SK-N-SH (cell line): ENCODE results near the gene MMP21. TPM values are rescaled to one million over a fixed set of nuclear protein-coding genes. Genes with fewer than 3 reads are reported as not detected.

Experiments
- CTCF ChIA-PET: fragments of 300-600, 350-600 bp; formaldehyde crosslinking; extraction: SDS; loops from one replicate; lab custom pipeline; 2021; lab: Yijun Ruan, JAX
- POLR2A ChIA-PET: fragments of 350-600 bp; sonication (Branson Sonifier 250); formaldehyde crosslinking; extraction: SDS; loops from one replicate; lab custom pipeline; 2020; ENCODE audit warnings: antibody characterized with exemption, inconsistent platforms; lab: Yijun Ruan, JAX
- DNase-seq: peaks from one replicate; pipeline ENCODE4 v3.0.0; 2012
- H2AFZ ChIP-seq: fragments of 200-600 bp; sonication (generic); 2 replicates; pipeline ENCODE4 v1.8.1; 2016; ENCODE audit warnings: antibody characterized with exemption, mild to moderate bottlenecking, low read depth
- H3F3A ChIP-seq: fragments of 200-600 bp; sonication (generic); replicated peaks from 2 replicates; pipeline ENCODE3; 2016; ENCODE audit warnings: antibody characterized with exemption, mild to moderate bottlenecking; ENCODE audit not compliant: insufficient read depth
- H3K27ac ChIP-seq, 2 experiments: fragments of 200-500 bp in 1 of 2; fragments of 200-600 bp in 1 of 2; sonication (Bioruptor generic) in 1 of 2; sonication (generic), shearing (Covaris generic) in 1 of 2; 2 replicates each; pipeline versions ENCODE4 v1.5.1 to v1.6.1; 2014 to 2016; ENCODE audit warnings: low read depth in 2 of 2, inconsistent platforms in 1 of 2, low read length in 1 of 2, mild to moderate bottlenecking in 1 of 2, mixed read lengths in 1 of 2
- H3K27me3 ChIP-seq: fragments of 200-600 bp; sonication (generic), shearing (Covaris generic); 2 replicates; pipeline ENCODE4 v1.6.1; 2016; ENCODE audit warnings: mixed run types; ENCODE audit not compliant: insufficient read depth
- H3K36me3 ChIP-seq, 2 experiments: fragments of 200-500 bp in 1 of 2; fragments of 200-600 bp in 1 of 2; sonication (Bioruptor generic) in 1 of 2; sonication (generic) in 1 of 2; replicated peaks in 1 of 2; 2 replicates each; pipeline versions ENCODE3 to v1.5.1; 2014 to 2016; ENCODE audit warnings: low read length in 1 of 2, mild to moderate bottlenecking in 1 of 2; ENCODE audit not compliant: insufficient read depth in 2 of 2, control insufficient read depth in 1 of 2
- H3K4me1 ChIP-seq, 2 experiments: fragments of 200-500 bp in 1 of 2; fragments of 200-600 bp in 1 of 2; sonication (Bioruptor generic) in 1 of 2; sonication (generic), shearing (Covaris generic) in 1 of 2; 2 replicates each; pipeline versions ENCODE4 v1.5.1 to v1.6.1; 2014 to 2016; ENCODE audit warnings: low read depth in 1 of 2, low read length in 1 of 2, mixed run types in 1 of 2; ENCODE audit not compliant: insufficient read depth in 2 of 2, control insufficient read depth in 1 of 2
- H3K4me2 ChIP-seq: fragments of 200-600 bp; sonication (generic), shearing (Covaris generic); 2 replicates; pipeline ENCODE4 v1.6.1; 2017; ENCODE audit warnings: mixed run types
- H3K4me3 ChIP-seq, 2 experiments: fragments of 200-500 bp in 1 of 2; fragments of 200-600 bp in 1 of 2; sonication (Bioruptor generic) in 1 of 2; sonication (generic), shearing (Covaris generic) in 1 of 2; 2 replicates each; pipeline versions ENCODE4 v1.5.1 to v1.8.1; 2014 to 2016; ENCODE audit warnings: low read depth in 2 of 2, inconsistent platforms in 1 of 2, low read length in 1 of 2, mild to moderate bottlenecking in 1 of 2, mixed read lengths in 1 of 2, moderate library complexity in 1 of 2
- H3K79me2 ChIP-seq: fragments of 200-600 bp; sonication (generic); 2 replicates; pipeline ENCODE4 v1.8.1; 2017; ENCODE audit warnings: mild to moderate bottlenecking; ENCODE audit not compliant: insufficient read depth
- H3K9ac ChIP-seq: fragments of 200-600 bp; sonication (generic); 2 replicates; pipeline ENCODE4 v1.6.1; 2017; ENCODE audit warnings: mixed run types
- H3K9me2 ChIP-seq: fragments of 200-600 bp; sonication (generic); 2 replicates; pipeline ENCODE4 v1.6.1; 2017; ENCODE audit warnings: mixed run types
- H3K9me3 ChIP-seq: fragments of 200-600 bp; sonication (generic); 2 replicates; pipeline ENCODE4 v1.6.1; 2017; ENCODE audit warnings: mixed run types, mild to moderate bottlenecking, moderate library complexity
- H4K20me1 ChIP-seq: fragments of 200-600 bp; sonication (generic); 2 replicates; pipeline ENCODE4 v1.6.1; 2017; ENCODE audit warnings: mild to moderate bottlenecking, mixed run types; ENCODE audit not compliant: insufficient read depth
- EP300 ChIP-seq, 2 experiments: IDR thresholded peaks; 2 replicates each; pipeline versions ENCODE4 v1.4.0 to v1.6.1; 2012; ENCODE audit warnings: borderline replicate concordance in 1 of 2, low read depth in 1 of 2, low read length in 1 of 2
- EZH2phosphoT487 ChIP-seq: fragments of 200-600 bp; sonication (generic); IDR thresholded peaks from 2 replicates; pipeline ENCODE4 v1.6.1; 2017; ENCODE audit warnings: low read depth, mixed run types, mild to moderate bottlenecking, antibody characterized with exemption, moderate library complexity, borderline replicate concordance
- FOSL2 ChIP-seq: IDR thresholded peaks from 2 replicates; pipeline ENCODE4 v1.4.0; 2012; ENCODE audit warnings: low read depth, mild to moderate bottlenecking, moderate library complexity, borderline replicate concordance
- FOXJ3 ChIP-seq: sonication (generic); formaldehyde crosslinking; IDR thresholded peaks from 2 replicates; pipeline ENCODE4 v1.5.1; 2020; ENCODE audit warnings: mild to moderate bottlenecking, missing genetic modification reagents
- FOXM1 ChIP-seq: IDR thresholded peaks from 2 replicates; pipeline ENCODE4 v1.4.0; 2012; ENCODE audit warnings: low read depth, mild to moderate bottlenecking
- IRF3 ChIP-seq: fragments of 150-350 bp; IDR thresholded peaks from 2 replicates; pipeline ENCODE4 v1.6.1; 2016; ENCODE audit warnings: mild to moderate bottlenecking, low read depth, low read length
- JUND ChIP-seq: IDR thresholded peaks from 2 replicates; pipeline ENCODE4 v1.4.0; 2012
- MAX ChIP-seq: IDR thresholded peaks from 2 replicates; pipeline ENCODE4 v1.4.0; 2012; ENCODE audit warnings: low read depth
- NFIC ChIP-seq: IDR thresholded peaks from 2 replicates; pipeline ENCODE4 v1.4.0; 2012; ENCODE audit warnings: borderline replicate concordance
- NRF1 ChIP-seq: IDR thresholded peaks from 2 replicates; pipeline ENCODE4 v1.6.1; 2012; ENCODE audit warnings: low read depth, mild to moderate bottlenecking, low read length
- POLR2AphosphoS5 ChIP-seq: IDR thresholded peaks from 2 replicates; pipeline ENCODE4 v1.6.1; 2012; ENCODE audit warnings: low read depth, low read length
- REST ChIP-seq: IDR thresholded peaks from 2 replicates; pipeline ENCODE4 v1.6.1; 2012; ENCODE audit warnings: mild to moderate bottlenecking, low read depth, low read length, moderate library complexity
- SMC3 ChIP-seq: IDR thresholded peaks from 2 replicates; pipeline ENCODE4 v1.6.1; 2012; ENCODE audit warnings: low read depth, low read length, improper control_type of control experiment
- USF1 ChIP-seq: IDR thresholded peaks from 2 replicates; pipeline ENCODE4 v1.4.0; 2012; ENCODE audit warnings: low read depth, borderline replicate concordance
- YY1 ChIP-seq: IDR thresholded peaks from 2 replicates; pipeline ENCODE4 v1.4.0; 2012; ENCODE audit warnings: low read depth, mild to moderate bottlenecking
- ZBTB33 ChIP-seq: IDR thresholded peaks from 2 replicates; pipeline ENCODE4 v1.4.0; 2012; ENCODE audit warnings: low read depth, borderline replicate concordance
- WGBS: methylation state at CpG from one replicate; pipeline ENCODE4 v1.1.6; 2017; ENCODE audit warnings: low lambda C conversion rate; 5-methylcytosine and 5-hydroxymethylcytosine counted together
- polyA plus RNA-seq, 3 experiments: library from polyadenylated mRNA; depleted of rRNA; stranded (reverse); fragments of >200 nt; gene quantifications; 2 replicates each; pipeline ENCODE4 v1.2.3, GENCODE V29; 2012

MMP21 gene
- polyA plus RNA-seq, 1 of the 3 experiments (the other 2 are of a cell fraction) = 0.02 TPM

GRCh38 chr10:125783957-125784356, 8.3 kb upstream of the MMP21 start:
- CTCF ChIA-PET = interaction anchor here (1.3 kb wide), 1 partner anchor 84 kb away, joined by 3 read pairs; no protein-coding TSS in a partner anchor
- no peaks in the 10 kb centered on the region for H3K9me3 ChIP-seq
- H3K36me3 ChIP-seq = peaks cover 0 to 6% of the 10 kb centered on the region in 2 experiments
- no peak for DNase-seq
- no peak overlapping the region for H3K4me2 ChIP-seq
- H2AFZ ChIP-seq = no peak overlapping the region
- H3K9me2 ChIP-seq = no peaks in the 10 kb centered on the region
- no peaks in the 10 kb centered on the region for H3K79me2 ChIP-seq
- H3K27ac ChIP-seq = no peak overlapping the region
- no peaks in the 10 kb centered on the region for H3K27me3 ChIP-seq
- TF ChIP-seq FOSL2 = no peak
- TF ChIP-seq ZBTB33 = no peak
- TF ChIP-seq IRF3 = no peak
- no peak for TF ChIP-seq FOXJ3
- TF ChIP-seq FOXM1 = no peak
- no peak for TF ChIP-seq NRF1
- no peak for TF ChIP-seq REST
- TF ChIP-seq MAX = no peak
- no peak for TF ChIP-seq EP300 (IDR thresholded peaks at IDR 0.05; ENCODE audit: borderline replicate concordance in 1 of 2, low read depth in 1 of 2, low read length in 1 of 2)
- TF ChIP-seq USF1 = no peak
- no peak for TF ChIP-seq JUND
- no peak for TF ChIP-seq EZH2phosphoT487
- TF ChIP-seq POLR2AphosphoS5 = no peak
- TF ChIP-seq YY1 = no peak
- no peak for TF ChIP-seq NFIC
- TF ChIP-seq SMC3 = no peak
- H3F3A ChIP-seq = no peaks in the 10 kb centered on the region
- no peaks in the 10 kb centered on the region for H4K20me1 ChIP-seq
- 86% methylated on average over 6 of the region's 6 CpGs for WGBS
- POLR2A ChIA-PET = no interaction called here
- no peak overlapping the region for H3K4me3 ChIP-seq
- H3K4me1 ChIP-seq = no peaks in the 10 kb centered on the region
- no peak overlapping the region for H3K9ac ChIP-seq
